Spleen (tissue), 7 donors: ENCODE measurements around the gene AUH.

Source experiments
- POLR2A ChIP-seq, 3 donors: fragments of 450-650 bp; IDR thresholded peaks; one replicate each; pipeline ENCODE4 v1.5.1; 2017; ENCODE audit warnings: antibody characterized with exemption in 3 of 3, mild to moderate bottlenecking in 1 of 3
- TF ChIP-seq, protein P1 (sequence below), 11 experiments: fragments of 200-600 bp in 7 of 11; fragments of 450-650 bp in 4 of 11; sonication (generic) in 4 of 11; IDR thresholded peaks in 8 of 11; conservative IDR thresholded peaks in 3 of 11; 1 replicate in 7 of 11; 2 replicates in 4 of 11; pipeline versions ENCODE4 v1.4.0 to v1.8.0; 2016 to 2021; ENCODE audit warnings: antibody characterized with exemption in 11 of 11, inconsistent platforms in 4 of 11, mild to moderate bottlenecking in 1 of 11
- donor health status: DM: no; HTN: no; CAD: no; lungs with moderate emphysema.
- donor health status: DM: no; HTN: no; CAD: no.
- donor health status: DM: no; HTN: no; CAD: no.

GRCh38 chr9:91198405-91198804 lies 163.3 kb downstream of the AUH start:
- TF ChIP-seq POLR2A (IDR thresholded peaks at IDR 0.05) = no peak
- TF ChIP-seq, protein P1, sequence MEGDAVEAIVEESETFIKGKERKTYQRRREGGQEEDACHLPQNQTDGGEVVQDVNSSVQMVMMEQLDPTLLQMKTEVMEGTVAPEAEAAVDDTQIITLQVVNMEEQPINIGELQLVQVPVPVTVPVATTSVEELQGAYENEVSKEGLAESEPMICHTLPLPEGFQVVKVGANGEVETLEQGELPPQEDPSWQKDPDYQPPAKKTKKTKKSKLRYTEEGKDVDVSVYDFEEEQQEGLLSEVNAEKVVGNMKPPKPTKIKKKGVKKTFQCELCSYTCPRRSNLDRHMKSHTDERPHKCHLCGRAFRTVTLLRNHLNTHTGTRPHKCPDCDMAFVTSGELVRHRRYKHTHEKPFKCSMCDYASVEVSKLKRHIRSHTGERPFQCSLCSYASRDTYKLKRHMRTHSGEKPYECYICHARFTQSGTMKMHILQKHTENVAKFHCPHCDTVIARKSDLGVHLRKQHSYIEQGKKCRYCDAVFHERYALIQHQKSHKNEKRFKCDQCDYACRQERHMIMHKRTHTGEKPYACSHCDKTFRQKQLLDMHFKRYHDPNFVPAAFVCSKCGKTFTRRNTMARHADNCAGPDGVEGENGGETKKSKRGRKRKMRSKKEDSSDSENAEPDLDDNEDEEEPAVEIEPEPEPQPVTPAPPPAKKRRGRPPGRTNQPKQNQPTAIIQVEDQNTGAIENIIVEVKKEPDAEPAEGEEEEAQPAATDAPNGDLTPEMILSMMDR (IDR thresholded peaks at IDR 0.05 in 8 of 11, conservative IDR thresholded peaks at IDR 0.05 in 3 of 11) = no peak
